HG02588 (cell line): Measurements from ENCODE around the gene ATP9B.
"Not testable (repeated sequence)": the region's sequence is repeated elsewhere in the genome, so short reads cannot be mapped to it uniquely, and the experiment has no call there.

ENCODE experiments used
- ATAC-seq: cut with Tn5 transposase; IDR thresholded peaks from one replicate; pipeline ENCODE4 v1.9.1; 2021; ENCODE audit warnings: mild to moderate bottlenecking, moderate library complexity; ENCODE audit not compliant: unreplicated experiment

ATP9B gene

DNA sequence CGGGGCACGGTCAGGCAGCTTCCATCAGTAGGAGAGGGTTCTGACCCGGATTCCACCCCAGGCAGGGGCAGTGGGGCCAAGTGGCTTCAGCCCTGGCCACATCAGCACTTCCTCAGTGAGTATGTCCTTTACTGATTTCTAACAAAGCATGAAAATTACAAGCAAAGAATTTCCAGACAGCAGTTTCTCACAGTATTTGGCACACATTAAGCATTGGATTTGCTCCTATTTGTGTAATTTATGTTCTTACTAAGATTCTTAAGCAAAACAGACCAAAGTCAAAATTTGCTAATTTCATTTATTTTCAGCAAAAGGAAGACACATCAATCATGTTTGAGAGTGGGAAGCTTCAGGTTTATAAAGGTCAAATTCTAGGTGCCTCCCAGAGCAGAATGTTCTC lies 253.2 kb downstream of the ATP9B start:
- no peak for ATAC-seq

DNA sequence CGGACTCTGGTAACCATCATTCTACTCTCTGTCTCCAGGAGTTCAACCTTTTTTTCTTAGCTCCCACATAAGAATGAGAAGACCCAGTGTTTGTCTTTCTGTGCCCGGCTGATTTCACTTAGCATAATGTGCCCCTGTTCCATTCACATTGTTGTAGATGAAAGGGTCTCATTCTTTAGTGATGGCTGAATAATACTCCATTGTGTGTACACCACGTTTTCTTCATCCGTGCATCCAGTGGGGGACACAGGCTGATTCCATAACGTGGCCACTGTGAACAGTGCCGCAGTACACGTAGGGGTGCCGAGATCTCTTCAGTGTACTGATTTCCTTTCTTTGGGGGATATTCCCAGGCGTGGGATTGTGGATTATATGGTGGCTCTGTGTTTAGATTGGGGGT lies 254.3 kb downstream of the ATP9B start:
- no peak for ATAC-seq

DNA sequence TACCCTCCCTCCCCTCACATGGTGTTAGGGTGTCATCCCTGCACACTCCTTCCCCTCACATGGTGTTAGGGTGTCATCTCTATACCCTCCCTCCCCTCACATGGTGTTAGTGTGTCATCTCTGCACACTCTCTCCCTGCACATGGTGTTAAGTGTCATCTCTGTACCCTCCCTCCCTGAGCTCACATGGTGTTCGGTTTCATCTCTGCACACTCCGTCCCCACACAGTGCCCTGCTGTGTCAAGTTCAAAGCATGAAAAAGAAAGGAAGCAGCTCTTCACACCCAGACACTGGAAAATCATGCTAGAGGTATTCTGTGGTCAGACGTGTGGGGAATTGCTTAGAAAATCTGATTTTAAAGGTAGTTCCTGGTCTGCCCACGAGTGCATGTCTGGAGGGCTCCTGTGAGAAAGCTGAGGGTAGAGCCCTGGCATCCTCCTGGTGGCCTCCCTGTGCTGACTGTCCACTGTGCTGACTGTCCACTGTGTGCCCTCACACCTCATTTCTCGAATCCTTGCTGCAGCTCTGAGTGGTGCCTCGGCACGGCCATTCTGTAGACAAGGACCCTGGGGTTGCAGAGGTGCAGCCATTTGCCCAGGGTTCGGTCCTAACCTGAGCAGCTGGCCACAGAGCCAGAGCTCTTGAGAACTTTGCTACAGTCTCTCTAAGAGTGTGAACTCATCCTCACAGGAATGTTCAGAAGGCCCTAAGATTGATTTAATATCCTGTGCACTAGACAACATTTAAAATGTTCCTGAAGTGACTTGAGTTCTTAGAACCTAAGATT lies 257.4 kb downstream of the ATP9B start:
- ATAC-seq, result no peak

DNA sequence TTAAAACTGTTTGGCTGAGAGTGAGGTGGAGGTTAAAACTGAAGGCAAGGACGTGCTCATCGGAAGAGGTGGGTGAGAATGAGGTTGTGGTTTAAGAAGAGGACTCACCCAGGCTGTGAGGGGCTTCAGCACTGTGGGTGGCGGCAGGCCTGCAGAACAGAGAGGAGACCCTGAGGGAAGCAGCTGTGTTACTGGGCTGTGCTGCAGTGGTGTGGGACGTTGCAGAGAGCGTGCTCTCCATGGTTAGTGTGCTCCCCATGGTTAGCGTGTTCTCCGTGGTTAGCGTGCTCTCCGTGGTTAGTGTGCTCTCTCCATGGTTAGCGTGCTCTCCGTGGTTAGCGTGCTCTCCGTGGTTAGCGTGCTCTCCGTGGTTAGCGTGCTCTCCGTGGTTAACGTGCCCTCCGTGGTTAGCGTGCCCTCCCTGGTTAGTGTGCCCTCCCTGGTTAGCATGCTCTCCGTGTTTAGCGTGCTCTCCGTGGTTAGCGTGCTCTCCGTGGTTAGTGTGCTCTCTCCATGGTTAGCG lies 258.1 kb downstream of the ATP9B start:
- ATAC-seq, result no peak

DNA sequence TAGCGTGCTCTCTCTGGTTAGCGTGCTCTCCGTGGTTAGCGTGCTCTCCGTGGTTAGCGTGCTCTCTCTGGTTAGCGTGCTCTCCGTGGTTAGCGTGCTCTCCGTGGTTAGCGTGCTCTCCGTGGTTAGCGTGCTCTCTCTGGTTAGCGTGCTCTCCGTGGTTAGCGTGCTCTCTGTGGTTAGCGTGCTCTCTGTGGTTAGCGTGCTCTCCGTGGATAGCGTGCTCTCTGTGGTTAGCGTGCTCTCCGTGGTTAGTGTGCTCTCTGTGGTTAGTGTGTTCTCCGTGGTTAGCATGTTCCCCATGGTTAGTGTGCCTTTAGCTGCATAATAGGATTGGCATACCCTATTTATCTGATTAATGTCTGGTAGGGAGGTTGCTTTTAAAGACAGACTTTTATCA lies 258.7 kb downstream of the ATP9B start:
- not testable (repeated sequence) for ATAC-seq

DNA sequence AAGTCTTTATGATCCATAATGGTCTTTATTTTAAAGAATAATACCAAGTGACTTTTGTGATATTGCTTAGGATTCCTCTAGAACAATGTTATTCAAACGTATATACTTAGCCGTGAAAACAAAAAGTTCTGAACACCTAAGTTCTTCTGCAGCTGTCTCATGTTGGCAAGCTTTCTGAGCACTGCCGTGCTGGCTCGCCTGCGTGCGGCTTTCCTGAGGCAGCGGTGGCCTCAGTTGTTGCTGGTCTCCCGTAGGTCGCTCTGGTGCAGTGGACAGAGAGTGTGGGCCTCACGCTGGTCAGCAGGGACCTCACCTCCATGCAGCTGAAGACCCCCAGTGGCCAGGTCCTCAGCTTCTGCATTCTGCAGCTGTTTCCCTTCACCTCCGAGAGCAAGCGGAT lies 259.7 kb downstream of the ATP9B start:
- no peak for ATAC-seq

DNA sequence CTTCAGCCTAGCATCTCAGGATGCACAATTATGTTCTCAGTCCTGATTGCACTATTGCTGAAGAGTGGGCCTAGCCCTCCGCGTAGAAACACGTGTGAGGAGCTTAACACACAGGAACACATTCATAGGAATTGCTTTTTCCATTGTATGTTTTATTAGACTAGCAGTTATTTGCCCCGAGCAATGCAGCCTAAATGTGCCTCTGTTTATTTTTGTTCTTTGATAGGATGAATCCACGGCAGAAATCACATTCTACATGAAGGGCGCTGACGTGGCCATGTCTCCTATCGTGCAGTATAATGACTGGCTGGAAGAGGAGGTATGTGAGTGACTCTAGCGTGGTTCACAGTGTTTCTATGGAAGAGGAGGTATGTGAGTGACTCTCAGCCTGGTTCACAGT lies 260.6 kb downstream of the ATP9B start:
- ATAC-seq, result no peak

DNA sequence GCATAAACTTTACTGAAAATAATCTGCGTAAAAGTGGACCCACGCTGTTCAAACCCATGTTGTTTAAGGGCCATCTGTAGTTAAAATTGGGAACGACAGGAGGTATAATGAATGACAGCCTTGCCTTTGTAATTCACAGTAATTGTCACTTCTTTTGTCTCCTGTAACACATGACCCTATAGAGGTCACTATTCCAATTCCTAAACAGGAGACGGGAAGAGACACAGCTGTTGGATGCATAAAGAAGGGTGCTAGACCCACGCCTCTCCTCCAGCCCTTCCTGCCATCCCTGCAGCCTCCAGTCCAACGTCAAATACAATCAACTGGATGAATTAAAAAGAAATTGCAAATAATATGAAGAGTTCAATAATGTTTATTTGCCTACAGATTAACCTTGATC lies 263.5 kb downstream of the ATP9B start:
- no peak for ATAC-seq

DNA sequence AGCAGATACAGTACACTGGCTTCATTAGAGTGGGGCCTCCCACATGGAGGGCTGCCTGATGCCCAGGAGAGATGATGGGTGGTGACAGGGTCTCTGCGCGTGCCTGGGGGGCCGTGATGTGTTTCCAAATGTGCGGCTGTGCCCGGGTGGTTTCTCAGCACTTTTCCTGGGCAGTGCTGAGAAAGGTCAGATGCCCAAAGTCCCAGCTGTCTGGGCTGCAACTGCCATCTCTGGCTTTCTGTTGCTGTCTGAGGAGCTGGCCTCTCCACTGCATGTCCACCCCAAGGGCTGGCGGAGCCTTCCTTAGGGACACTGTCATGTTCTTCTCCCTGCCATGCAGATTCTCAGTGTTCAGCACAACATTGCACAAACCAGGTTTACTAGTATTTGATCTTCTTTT lies 263.9 kb downstream of the ATP9B start:
- ATAC-seq, result no peak

DNA sequence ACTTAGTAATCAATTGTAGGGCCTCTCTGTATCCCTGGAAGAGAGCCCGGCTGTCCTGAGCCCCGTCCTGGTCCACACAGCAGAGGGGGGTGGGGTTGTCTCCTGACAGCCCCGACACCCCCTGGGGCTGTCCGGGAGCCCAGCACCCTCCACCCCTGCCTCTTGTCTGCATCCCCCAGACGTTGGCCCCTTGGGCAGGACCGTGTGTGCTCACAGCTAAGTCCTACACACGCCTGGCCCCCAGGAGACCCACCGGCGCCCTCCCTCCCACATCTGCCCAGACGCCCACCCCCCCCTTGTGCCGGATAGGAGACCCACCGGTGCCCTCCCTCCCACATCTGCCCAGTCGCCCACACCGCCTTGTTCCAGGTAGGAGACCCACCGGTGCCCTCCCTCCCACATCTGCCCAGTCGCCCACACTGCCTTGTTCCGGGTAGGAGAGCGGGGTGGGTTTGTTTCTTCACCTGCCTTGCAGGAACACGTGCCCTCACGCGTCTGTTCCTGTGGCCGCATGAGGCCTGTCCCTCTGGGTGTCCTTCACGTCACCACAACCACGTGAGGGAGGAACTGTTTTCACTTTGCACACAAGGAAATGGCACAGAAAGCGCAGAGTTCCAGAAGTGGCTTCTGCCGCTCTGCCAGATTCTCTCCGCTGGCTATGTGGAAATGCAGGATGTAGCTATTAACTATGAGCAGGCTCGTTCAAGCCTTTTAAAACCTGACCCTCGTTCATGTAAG lies 265.5 kb downstream of the ATP9B start:
- ATAC-seq, result no peak

DNA sequence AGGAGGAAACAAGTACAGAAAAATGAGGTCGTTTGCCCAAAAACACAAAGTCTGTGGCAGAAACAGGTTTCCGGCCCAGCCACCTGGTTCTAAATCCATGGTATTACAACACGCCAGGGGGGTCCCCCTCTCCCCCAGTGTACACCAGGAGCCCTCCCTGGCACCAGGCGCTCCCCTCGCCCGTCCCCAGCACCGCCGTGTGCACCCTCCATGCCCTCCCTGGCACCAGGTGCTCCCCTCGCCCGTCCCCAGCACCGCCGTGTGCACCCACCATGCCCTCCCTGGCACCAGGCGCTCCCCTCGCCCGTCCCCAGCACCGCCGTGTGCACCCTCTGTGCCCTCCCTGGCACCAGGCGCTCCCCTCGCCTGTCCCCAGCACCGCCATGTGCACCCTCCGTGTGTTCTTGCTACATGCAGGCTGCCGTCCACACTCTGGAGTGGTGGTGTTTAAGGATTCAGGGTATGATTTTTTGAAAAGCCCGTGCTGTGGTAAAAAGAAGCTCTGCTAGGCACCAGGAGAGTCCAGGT lies 266.7 kb downstream of the ATP9B start:
- no peak for ATAC-seq

DNA sequence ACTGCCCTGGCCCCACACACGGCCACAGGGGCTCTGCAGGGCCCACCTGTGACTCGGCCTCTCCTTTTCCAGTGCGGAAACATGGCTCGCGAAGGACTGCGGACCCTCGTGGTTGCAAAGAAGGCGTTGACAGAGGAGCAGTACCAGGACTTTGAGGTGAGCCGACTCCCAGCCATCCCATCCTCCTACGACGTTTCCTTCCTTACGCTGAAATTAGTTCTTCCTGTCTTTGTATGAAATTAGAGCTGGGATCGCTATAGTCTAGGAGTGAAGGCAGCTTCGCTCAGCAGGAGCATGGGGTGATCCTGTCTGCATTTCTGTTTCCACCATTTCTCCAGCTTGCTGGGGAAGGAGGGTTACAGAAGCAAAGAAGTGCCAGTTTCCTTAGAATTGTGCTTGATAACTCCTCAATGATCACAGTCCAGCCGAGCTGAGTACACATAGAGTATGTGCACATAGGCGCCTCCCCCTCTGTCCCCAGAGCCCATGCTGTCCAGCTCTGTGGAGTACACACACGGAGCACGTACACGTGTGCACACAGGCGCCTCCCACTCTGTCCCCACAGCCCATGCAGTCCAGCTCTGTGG lies 267.5 kb downstream of the ATP9B start:
- no peak for ATAC-seq

DNA sequence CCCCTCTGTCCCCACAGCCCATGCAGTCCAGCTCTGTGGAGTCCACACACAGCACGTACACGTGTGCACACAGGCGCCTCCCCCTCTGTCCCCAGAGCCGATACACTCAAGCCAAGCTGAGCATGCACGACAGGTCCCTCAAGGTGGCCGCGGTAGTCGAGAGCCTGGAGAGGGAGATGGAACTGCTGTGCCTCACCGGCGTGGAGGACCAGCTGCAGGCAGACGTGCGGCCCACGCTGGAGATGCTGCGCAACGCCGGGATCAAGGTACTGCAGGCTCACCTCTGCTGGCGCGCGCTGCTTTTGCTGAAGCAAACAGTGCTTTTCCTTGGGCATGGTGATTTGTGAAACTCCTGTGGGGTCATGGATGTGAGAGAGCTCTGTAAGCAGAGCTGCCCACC lies 268.0 kb downstream of the ATP9B start:
- no peak for ATAC-seq

DNA sequence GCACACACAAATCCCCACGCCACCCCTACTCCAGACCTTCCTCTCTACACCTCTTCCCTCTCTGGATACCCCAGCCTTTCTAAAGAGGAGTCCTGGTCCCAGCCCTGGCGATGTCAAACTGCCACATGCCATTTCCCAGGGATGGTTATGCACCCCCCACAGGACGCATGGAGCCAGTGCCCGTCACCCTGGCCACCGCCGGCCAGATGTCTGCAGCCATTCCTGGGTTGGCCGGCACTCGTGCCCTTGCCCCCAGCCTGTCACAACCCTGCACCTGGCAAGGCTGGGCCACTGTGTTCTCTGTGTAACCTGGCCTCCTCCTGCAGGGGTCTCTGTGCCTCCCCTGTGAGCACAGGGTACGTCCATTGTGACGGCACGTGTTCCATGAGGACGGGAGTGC lies 268.4 kb downstream of the ATP9B start:
- no peak for ATAC-seq

DNA sequence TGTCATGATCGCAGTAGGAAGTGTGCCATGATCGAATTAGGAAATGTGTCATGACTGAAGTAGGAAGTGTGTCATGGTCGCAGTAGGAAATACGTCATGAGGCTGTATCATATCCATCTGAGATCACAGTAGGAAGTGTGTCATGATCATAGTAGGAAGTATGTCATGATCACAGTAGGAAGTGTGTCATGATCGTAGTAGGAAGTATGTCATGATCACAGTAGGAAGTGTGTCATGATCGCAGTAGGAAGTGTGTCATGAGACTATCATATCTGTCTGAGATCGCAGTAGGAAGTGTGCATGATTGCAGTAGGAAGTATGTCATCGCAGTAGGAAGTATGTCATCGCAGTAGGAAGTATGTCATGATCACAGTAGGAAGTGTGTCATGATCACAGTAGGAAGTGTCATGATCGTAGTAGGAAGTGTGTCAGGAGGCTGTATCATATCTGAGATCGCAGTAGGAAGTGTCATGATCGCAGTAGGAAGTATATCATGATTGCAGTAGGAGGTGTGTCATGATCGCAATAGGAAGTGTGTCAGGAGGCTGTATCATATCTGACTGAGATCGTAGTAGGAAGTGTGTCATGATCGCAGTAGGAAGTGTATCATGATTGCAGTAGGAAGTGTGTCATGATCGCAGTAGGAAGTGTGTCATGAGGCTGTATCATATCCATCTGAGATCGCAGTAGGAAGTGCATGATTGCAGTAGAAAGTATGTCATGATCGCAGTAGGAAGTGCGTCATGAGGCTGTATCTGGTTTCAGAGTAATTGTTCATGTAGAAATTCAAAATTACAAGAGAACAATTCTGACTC lies 270.1 kb downstream of the ATP9B start:
- no peak for ATAC-seq

DNA sequence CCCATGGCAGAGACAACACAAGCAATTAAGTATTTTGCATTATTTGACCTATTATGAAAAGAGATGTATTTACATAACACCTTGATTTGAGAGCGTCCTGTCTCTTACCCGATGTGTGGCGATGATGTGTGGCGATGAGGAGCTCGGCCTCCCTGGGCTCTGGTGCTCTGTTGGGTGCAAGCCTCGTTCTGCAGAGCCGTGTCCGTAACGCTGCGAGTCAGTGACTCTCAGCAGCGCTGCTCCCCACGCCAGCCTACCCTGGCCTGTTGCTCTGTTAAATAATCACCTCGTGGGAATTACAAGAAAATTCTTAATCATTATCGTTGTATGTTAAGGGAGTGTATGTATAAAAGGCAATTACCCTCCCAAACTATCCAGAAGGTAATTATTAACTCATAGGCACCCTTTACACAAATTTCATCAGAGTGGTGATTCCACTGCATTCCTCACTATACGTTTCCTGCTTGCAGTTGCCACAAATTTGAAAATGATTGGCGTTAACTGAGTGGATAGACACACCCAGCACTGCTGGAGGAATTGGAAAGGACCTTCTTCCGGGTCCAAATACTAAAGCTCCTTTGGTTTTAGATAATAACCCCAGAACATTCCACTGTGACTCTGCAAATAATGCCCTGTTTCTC lies 274.5 kb downstream of the ATP9B start:
- no peak for ATAC-seq

DNA sequence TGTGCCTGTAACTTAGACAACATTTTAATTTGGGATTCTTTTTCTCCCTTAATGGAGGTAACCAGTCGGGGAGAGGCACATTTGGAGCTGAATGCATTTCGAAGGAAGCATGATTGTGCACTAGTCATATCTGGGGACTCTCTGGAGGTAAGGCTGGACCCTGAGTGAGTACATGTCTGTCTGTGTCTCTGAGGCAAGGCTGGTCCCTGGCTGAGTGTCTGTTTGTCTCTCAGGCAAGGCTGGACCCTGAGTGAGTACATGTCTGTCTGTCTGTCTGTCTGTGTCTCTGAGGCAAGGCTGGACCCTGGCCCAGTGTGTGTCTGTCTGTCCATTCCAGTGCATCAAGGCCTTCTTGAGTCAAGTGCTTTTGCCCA lies 275.0 kb downstream of the ATP9B start:
- no peak for ATAC-seq

DNA sequence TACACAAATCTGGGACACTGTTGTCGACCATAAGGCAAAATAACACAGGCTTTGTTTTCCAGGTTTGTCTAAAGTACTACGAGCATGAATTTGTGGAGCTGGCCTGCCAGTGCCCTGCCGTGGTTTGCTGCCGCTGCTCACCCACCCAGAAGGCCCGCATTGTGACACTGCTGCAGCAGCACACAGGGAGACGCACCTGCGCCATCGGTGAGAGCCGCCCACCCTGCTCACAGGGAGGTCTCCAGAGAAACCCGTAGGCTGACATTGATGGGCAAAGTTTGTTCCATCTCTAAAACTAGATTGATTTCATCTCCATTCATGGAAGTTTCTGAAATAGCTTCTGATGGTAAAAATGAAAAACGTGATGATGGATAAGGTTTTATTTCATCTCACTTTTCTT lies 276.2 kb downstream of the ATP9B start:
- no peak for ATAC-seq

DNA sequence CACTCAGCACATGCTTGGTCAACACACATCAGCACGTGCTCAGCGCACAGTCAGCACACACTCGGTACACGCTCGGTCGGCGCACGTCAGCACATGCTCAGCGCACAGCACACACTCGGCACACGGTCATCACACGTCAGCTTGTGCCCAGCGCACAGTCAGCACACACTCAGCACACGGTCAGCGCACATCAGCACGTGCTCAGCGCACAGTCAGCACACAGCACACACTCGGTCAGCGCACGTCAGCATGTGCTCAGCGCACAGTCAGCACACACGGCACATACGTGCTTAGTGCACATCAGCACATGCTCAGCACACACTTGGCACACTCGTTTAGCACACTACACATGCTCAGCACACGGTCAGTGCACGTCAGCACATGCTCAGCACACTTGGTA lies 276.8 kb downstream of the ATP9B start:
- no peak for ATAC-seq

DNA sequence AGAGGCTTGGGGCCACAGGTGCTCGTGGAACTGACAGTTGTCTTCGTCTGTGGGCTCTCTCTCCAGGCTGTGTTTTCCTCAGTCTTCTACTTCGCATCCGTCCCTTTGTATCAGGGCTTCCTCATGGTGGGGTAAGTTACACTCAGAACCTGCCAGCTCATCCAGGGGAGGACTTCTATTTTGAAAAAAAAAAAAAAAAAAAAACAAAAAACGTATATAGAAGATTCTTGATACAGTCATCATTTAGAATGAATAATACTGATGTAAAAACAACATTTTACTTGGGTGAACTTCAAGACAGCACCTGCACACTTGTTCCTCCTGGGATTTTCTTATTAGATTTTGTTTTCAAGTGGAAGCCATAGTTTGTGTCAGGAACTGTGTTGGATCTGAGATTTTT lies 278.9 kb downstream of the ATP9B start:
- no peak for ATAC-seq
